MM.1S (cell line): ENCODE data around the gene RIPOR2.

Experiments used
- DNase-seq: peaks from one replicate; pipeline ENCODE4 v3.0.0-alpha.2; 2015
- H2AFZ ChIP-seq: fragments of 300-600 bp; sonication (generic); 2 replicates; pipeline ENCODE4 v1.6.0; 2016; ENCODE audit warnings: antibody characterized with exemption, low read length
- H3F3A ChIP-seq: fragments of 300-600 bp; sonication (generic); 2 replicates; pipeline ENCODE4 v1.6.1; 2016; ENCODE audit warnings: mild to moderate bottlenecking, antibody characterized with exemption, low read length, moderate library complexity, mixed read lengths; ENCODE audit not compliant: insufficient read depth
- H3K27ac ChIP-seq: fragments of 300-600 bp; sonication (generic); 2 replicates; pipeline ENCODE4 v1.5.1; 2016; ENCODE audit warnings: mild to moderate bottlenecking, low read length
- H3K27me3 ChIP-seq: fragments of 300-600 bp; sonication (generic); replicated peaks from 2 replicates; pipeline ENCODE4 v1.6.0; 2016; ENCODE audit warnings: low read length; ENCODE audit not compliant: insufficient read depth
- H3K36me3 ChIP-seq: fragments of 300-600 bp; sonication (generic); replicated peaks from 2 replicates; pipeline ENCODE4 v1.6.1; 2016; ENCODE audit warnings: mild to moderate bottlenecking, low read length, mixed read lengths; ENCODE audit not compliant: insufficient read depth
- H3K4me1 ChIP-seq: fragments of 300-600 bp; sonication (generic); 2 replicates; pipeline ENCODE4 v1.6.1; 2016; ENCODE audit warnings: low read length, mixed read lengths
- H3K4me2 ChIP-seq: fragments of 300-600 bp; sonication (generic); 2 replicates; pipeline ENCODE4 v1.6.0; 2016; ENCODE audit warnings: low read depth, low read length
- H3K4me3 ChIP-seq: fragments of 300-600 bp; sonication (generic); 2 replicates; pipeline ENCODE4 v1.5.1; 2016; ENCODE audit warnings: low read length, mixed read lengths
- H3K79me2 ChIP-seq: fragments of 300-600 bp; sonication (generic); 2 replicates; pipeline ENCODE4 v1.6.1; 2016; ENCODE audit warnings: mixed run types, low read length, mixed read lengths
- H3K9ac ChIP-seq: fragments of 300-600 bp; sonication (generic); 2 replicates; pipeline ENCODE4 v1.6.1; 2016; ENCODE audit warnings: low read length, mixed read lengths
- H3K9me2 ChIP-seq: fragments of 300-600 bp; sonication (generic); replicated peaks from 2 replicates; pipeline ENCODE4 v1.6.1; 2016; ENCODE audit warnings: mild to moderate bottlenecking, low read length, mixed read lengths; ENCODE audit not compliant: insufficient read depth
- H3K9me3 ChIP-seq: fragments of 300-600 bp; sonication (generic); replicated peaks from 2 replicates; pipeline ENCODE4 v1.6.1; 2016; ENCODE audit warnings: mild to moderate bottlenecking, low read length, mixed read lengths; ENCODE audit not compliant: insufficient read depth
- H4K20me1 ChIP-seq: fragments of 300-600 bp; sonication (generic); 2 replicates; pipeline ENCODE4 v1.6.1; 2016; ENCODE audit warnings: mild to moderate bottlenecking, low read length, moderate library complexity, mixed read lengths; ENCODE audit not compliant: insufficient read depth
- CTCF ChIP-seq: fragments of 300-600 bp; sonication (generic); IDR thresholded peaks from 2 replicates; pipeline ENCODE4 v1.5.1; 2016; ENCODE audit warnings: antibody characterized with exemption, low read length, mixed read lengths
- EZH2 ChIP-seq: fragments of 300-600 bp; sonication (generic); optimal IDR thresholded peaks from 2 replicates; pipeline ENCODE3; 2017; ENCODE audit warnings: low read depth, mild to moderate bottlenecking, antibody characterized with exemption, low read length, mixed read lengths
- EZH2phosphoT487 ChIP-seq: fragments of 300-600 bp; sonication (generic); IDR thresholded peaks from 2 replicates; pipeline ENCODE4 v1.6.1; 2018; ENCODE audit warnings: antibody characterized with exemption, low read length

The RIPOR2 gene

GRCh38 chr6:24829657-24830056, 106.1 kb downstream of the RIPOR2 start:
- no peaks in the 10 kb centered on the region for H3K4me1 ChIP-seq
- no peaks in the 10 kb centered on the region for H4K20me1 ChIP-seq
- no peak overlapping the region for H3K4me3 ChIP-seq
- no peak for DNase-seq
- no peak overlapping the region for H2AFZ ChIP-seq
- no peaks in the 10 kb centered on the region for H3K79me2 ChIP-seq
- TF ChIP-seq EZH2 (no peak), EZH2phosphoT487 (no peak), CTCF (no peak; the same call in 1 of the 2 replicates)
- H3K27me3 ChIP-seq = no peaks in the 10 kb centered on the region
- no peaks in the 10 kb centered on the region for H3K9me2 ChIP-seq
- H3K36me3 ChIP-seq = no peaks in the 10 kb centered on the region
- H3K9me3 ChIP-seq = no peaks in the 10 kb centered on the region
- no peak overlapping the region for H3K27ac ChIP-seq
- no peak overlapping the region for H3K9ac ChIP-seq
- no peaks in the 10 kb centered on the region for H3F3A ChIP-seq
- no peak overlapping the region for H3K4me2 ChIP-seq

GRCh38 chr6:24827970-24828369, 107.8 kb downstream of the RIPOR2 start:
- Histone ChIP-seq H2AFZ (no peak overlapping the region), H3K9me2 (no peaks in the 10 kb centered on the region), H4K20me1 (no peaks in the 10 kb centered on the region), H3K4me1 (no peaks in the 10 kb centered on the region), H3K27me3 (no peaks in the 10 kb centered on the region), H3K9me3 (no peaks in the 10 kb centered on the region), H3K27ac (no peak overlapping the region), H3K9ac (no peak overlapping the region), H3K36me3 (no peaks in the 10 kb centered on the region), H3K4me3 (no peak overlapping the region), H3K79me2 (no peaks in the 10 kb centered on the region), H3K4me2 (no peak overlapping the region), H3F3A (no peaks in the 10 kb centered on the region)
- DNase-seq = no peak
- TF ChIP-seq EZH2 (no peak), CTCF (no peak), EZH2phosphoT487 (no peak)

- TF ChIP-seq EZH2phosphoT487 (no peak), EZH2 (no peak), CTCF (no peak)
- Histone ChIP-seq H3K27ac (no peak overlapping the region), H3K4me2 (no peak overlapping the region), H3K4me3 (no peak overlapping the region), H3K36me3 (no peaks in the 10 kb centered on the region), H4K20me1 (no peaks in the 10 kb centered on the region), H3F3A (no peaks in the 10 kb centered on the region), H3K27me3 (no peaks in the 10 kb centered on the region), H3K9me2 (no peaks in the 10 kb centered on the region), H3K9me3 (no peaks in the 10 kb centered on the region), H3K4me1 (no peaks in the 10 kb centered on the region), H3K9ac (no peak overlapping the region), H2AFZ (no peak overlapping the region), H3K79me2 (no peaks in the 10 kb centered on the region)
- DNase-seq = no peak
Measured at GRCh38 chr6:24827162-24827561, 108.6 kb downstream of the RIPOR2 start.
